DND-41 (cell line): ENCODE measurements around the gene DNAH8.

Experiments
- ATAC-seq: fragments of 200-7000 bp; cut with Tn5 transposase; 3 replicates; pipeline ENCODE4 v1.9.1; 2021; ENCODE audit warnings: low read depth; ENCODE audit not compliant: insufficient read depth
- DNase-seq: peaks from one replicate; pipeline ENCODE4 v3.0.0-alpha.2; 2020
- H2AFZ ChIP-seq: 2 replicates; pipeline ENCODE4 v1.6.0; 2012; ENCODE audit warnings: low read depth, low read length
- H3K27ac ChIP-seq: 2 replicates; pipeline ENCODE4 v1.5.1; 2012; ENCODE audit warnings: low read length, inconsistent platforms
- H3K27me3 ChIP-seq: fragments of 200-600 bp; sonication (generic); 2 replicates; pipeline ENCODE4 v1.6.0; 2012; ENCODE audit warnings: low read length, mild to moderate bottlenecking, inconsistent platforms; ENCODE audit not compliant: insufficient read depth, poor library complexity
- H3K36me3 ChIP-seq: 2 replicates; pipeline ENCODE4 v1.5.1; 2012; ENCODE audit warnings: low read length, inconsistent platforms; ENCODE audit not compliant: insufficient read depth
- H3K4me1 ChIP-seq: 2 replicates; pipeline ENCODE4 v1.5.1; 2012; ENCODE audit warnings: mild to moderate bottlenecking, low read length; ENCODE audit not compliant: insufficient read depth
- H3K4me2 ChIP-seq: 2 replicates; pipeline ENCODE4 v1.6.0; 2012; ENCODE audit warnings: mild to moderate bottlenecking, moderate library complexity, low read length, inconsistent platforms; ENCODE audit not compliant: insufficient read depth
- H3K4me3 ChIP-seq, 2 experiments: fragments of 200-600 bp in 1 of 2; shearing (Covaris generic) in 1 of 2; 2 replicates each; pipeline ENCODE4 v1.5.1; 2012 to 2016; ENCODE audit warnings: inconsistent platforms in 2 of 2, low read length in 2 of 2, mild to moderate bottlenecking in 2 of 2, low read depth in 1 of 2, moderate library complexity in 1 of 2
- H3K79me2 ChIP-seq: 2 replicates; pipeline ENCODE4 v1.6.0; 2012; ENCODE audit warnings: low read length, inconsistent platforms; ENCODE audit not compliant: insufficient read depth
- H3K9ac ChIP-seq: 2 replicates; pipeline ENCODE4 v1.6.0; 2012; ENCODE audit warnings: low read depth, mild to moderate bottlenecking, inconsistent platforms, low read length, moderate library complexity
- H3K9me3 ChIP-seq: 2 replicates; pipeline ENCODE4 v1.5.1; 2012; ENCODE audit warnings: low read length, moderate library complexity, mild to moderate bottlenecking, inconsistent platforms; ENCODE audit not compliant: insufficient read depth, severe bottlenecking
- H4K20me1 ChIP-seq: 2 replicates; pipeline ENCODE4 v1.6.0; 2012; ENCODE audit warnings: low read length; ENCODE audit not compliant: insufficient read depth
- EZH2 ChIP-seq: IDR thresholded peaks from 3 replicates; pipeline ENCODE4 v1.6.1; 2012; ENCODE audit warnings: borderline replicate concordance, low read depth, mild to moderate bottlenecking, moderate library complexity, low read length, inconsistent platforms; ENCODE audit not compliant: severe bottlenecking
- TF ChIP-seq, protein P1 (sequence below): IDR thresholded peaks from 2 replicates; pipeline ENCODE4 v1.5.1; 2012; ENCODE audit warnings: borderline replicate concordance, low read length, moderate library complexity, mild to moderate bottlenecking; ENCODE audit not compliant: poor library complexity, severe bottlenecking; ENCODE audit errors: extremely low read depth

The DNAH8 gene

DNA sequence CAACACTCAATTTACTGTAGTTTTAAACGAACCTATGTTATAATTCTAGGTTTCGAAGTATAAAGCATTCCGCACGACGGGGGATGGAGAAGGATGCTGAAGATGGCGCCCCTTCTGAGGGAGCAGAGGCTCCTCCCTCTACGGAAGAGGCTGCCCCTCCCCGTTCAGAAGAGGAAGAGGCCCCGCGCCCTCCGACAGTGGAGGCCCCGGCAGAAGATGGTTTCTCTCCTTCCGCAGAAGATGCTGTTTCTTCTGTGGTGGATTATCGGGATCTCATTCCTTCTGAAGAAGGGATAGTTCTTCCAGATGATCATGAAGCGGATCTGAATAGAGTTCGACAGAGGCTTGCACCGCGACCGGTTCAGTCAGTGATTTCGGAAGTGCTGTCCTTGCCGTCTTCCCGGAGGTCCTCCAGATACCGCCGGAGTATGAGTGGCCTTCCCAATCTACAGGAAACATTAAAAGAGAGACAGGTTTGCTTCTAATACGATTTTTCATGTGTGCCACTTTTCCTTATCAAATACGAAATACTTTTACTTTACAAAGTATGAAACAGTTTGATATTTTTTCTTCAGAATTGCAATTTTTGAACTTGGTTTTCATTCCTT, 7.7 kb downstream of the DNAH8 start:
- no peak overlapping the region for H3K4me3 ChIP-seq
- no peak overlapping the region for H3K27ac ChIP-seq
- H3K9me3 ChIP-seq: no peaks in the 10 kb centered on the region
- H3K79me2 ChIP-seq: no peaks in the 10 kb centered on the region
- H3K4me2 ChIP-seq: no peak overlapping the region
- no peak overlapping the region for H2AFZ ChIP-seq
- H4K20me1 ChIP-seq: no peaks in the 10 kb centered on the region
- H3K27me3 ChIP-seq: peaks cover 2% of the 10 kb centered on the region
- H3K9ac ChIP-seq: no peak overlapping the region
- DNase-seq (no peak), ATAC-seq (no peak)
- TF ChIP-seq, protein P1, sequence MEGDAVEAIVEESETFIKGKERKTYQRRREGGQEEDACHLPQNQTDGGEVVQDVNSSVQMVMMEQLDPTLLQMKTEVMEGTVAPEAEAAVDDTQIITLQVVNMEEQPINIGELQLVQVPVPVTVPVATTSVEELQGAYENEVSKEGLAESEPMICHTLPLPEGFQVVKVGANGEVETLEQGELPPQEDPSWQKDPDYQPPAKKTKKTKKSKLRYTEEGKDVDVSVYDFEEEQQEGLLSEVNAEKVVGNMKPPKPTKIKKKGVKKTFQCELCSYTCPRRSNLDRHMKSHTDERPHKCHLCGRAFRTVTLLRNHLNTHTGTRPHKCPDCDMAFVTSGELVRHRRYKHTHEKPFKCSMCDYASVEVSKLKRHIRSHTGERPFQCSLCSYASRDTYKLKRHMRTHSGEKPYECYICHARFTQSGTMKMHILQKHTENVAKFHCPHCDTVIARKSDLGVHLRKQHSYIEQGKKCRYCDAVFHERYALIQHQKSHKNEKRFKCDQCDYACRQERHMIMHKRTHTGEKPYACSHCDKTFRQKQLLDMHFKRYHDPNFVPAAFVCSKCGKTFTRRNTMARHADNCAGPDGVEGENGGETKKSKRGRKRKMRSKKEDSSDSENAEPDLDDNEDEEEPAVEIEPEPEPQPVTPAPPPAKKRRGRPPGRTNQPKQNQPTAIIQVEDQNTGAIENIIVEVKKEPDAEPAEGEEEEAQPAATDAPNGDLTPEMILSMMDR: no peak
- TF ChIP-seq EZH2: no peak
- H3K36me3 ChIP-seq: no peaks in the 10 kb centered on the region
- no peaks in the 10 kb centered on the region for H3K4me1 ChIP-seq

GRCh38 chr6:38723783-38724182, 8.7 kb downstream of the DNAH8 start:
- Histone ChIP-seq H3K36me3 (no peaks in the 10 kb centered on the region), H3K27me3 (peaks cover 1% of the 10 kb centered on the region), H4K20me1 (no peaks in the 10 kb centered on the region), H2AFZ (no peak overlapping the region), H3K9me3 (no peaks in the 10 kb centered on the region), H3K4me3 (no peak overlapping the region), H3K9ac (no peak overlapping the region), H3K79me2 (no peaks in the 10 kb centered on the region), H3K4me2 (no peak overlapping the region), H3K4me1 (no peaks in the 10 kb centered on the region), H3K27ac (no peak overlapping the region)
- TF ChIP-seq EZH2: no peak
- TF ChIP-seq, protein P1: no peak
- ATAC-seq (no peak), DNase-seq (no peak)

DNA sequence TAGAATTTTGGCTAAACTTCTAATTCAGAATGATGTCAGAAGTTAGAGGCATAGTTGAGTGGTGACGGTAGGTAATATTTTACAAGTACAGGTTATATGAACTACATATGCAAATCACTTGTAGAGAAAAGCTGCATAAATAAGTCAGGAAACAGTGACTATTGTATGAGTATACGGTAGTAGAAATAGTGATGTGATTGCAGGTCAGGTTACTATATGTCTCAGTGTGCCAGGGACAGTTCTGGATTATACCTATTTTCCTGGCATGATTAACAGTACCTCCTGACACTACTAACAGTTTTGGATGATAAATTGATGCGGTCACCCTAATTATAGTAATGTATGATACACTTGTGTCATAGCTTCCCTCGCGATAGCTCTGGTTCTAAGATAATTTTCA, 9.2 kb downstream of the DNAH8 start:
- H3K36me3 ChIP-seq: no peaks in the 10 kb centered on the region
- DNase-seq (no peak), ATAC-seq (no peak)
- H3K4me2 ChIP-seq: no peak overlapping the region
- no peak overlapping the region for H3K27ac ChIP-seq
- no peaks in the 10 kb centered on the region for H3K79me2 ChIP-seq
- no peak overlapping the region for H3K4me3 ChIP-seq
- H3K4me1 ChIP-seq: no peaks in the 10 kb centered on the region
- H3K27me3 ChIP-seq: no peaks in the 10 kb centered on the region
- H2AFZ ChIP-seq: no peak overlapping the region
- no peaks in the 10 kb centered on the region for H4K20me1 ChIP-seq
- no peak overlapping the region for H3K9ac ChIP-seq
- TF ChIP-seq EZH2: no peak
- TF ChIP-seq, protein P1: no peak
- H3K9me3 ChIP-seq: no peaks in the 10 kb centered on the region
